ENCODE measurements around the gene NRP1.

DNA sequence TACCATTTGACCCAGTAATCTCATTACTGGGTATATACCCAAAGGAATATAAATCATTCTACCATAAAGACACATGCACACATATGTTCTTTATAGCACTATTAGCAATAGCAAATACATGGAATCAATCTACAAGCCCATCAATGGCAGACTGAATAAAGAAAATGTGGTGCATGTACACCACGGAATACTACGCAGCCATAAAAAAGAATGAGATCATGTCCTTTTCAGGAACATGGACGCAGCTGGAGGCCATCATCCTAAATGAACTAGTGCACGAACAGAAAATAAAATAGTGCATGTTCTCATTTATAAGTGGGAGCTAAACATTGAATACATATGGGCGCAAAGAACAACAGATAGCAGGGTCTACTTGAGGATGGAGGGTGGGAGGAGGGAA is 26.6 kb downstream of the NRP1 start:
- no peak for TF ChIP-seq POLR2AphosphoS5 (IDR thresholded peaks at IDR 0.05; ENCODE audit: low read depth, low read length)
- TF ChIP-seq, protein P1, sequence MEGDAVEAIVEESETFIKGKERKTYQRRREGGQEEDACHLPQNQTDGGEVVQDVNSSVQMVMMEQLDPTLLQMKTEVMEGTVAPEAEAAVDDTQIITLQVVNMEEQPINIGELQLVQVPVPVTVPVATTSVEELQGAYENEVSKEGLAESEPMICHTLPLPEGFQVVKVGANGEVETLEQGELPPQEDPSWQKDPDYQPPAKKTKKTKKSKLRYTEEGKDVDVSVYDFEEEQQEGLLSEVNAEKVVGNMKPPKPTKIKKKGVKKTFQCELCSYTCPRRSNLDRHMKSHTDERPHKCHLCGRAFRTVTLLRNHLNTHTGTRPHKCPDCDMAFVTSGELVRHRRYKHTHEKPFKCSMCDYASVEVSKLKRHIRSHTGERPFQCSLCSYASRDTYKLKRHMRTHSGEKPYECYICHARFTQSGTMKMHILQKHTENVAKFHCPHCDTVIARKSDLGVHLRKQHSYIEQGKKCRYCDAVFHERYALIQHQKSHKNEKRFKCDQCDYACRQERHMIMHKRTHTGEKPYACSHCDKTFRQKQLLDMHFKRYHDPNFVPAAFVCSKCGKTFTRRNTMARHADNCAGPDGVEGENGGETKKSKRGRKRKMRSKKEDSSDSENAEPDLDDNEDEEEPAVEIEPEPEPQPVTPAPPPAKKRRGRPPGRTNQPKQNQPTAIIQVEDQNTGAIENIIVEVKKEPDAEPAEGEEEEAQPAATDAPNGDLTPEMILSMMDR (IDR thresholded peaks at IDR 0.05): no peak
- TF ChIP-seq, protein P2, sequence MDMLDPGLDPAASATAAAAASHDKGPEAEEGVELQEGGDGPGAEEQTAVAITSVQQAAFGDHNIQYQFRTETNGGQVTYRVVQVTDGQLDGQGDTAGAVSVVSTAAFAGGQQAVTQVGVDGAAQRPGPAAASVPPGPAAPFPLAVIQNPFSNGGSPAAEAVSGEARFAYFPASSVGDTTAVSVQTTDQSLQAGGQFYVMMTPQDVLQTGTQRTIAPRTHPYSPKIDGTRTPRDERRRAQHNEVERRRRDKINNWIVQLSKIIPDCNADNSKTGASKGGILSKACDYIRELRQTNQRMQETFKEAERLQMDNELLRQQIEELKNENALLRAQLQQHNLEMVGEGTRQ (IDR thresholded peaks at IDR 0.05; ENCODE audit: borderline replicate concordance, low read depth, low read length): no peak
- no peak for TF ChIP-seq CHD2 (IDR thresholded peaks at IDR 0.05; ENCODE audit: low read length, partially characterized antibody)
- no peak for TF ChIP-seq NRF1 (IDR thresholded peaks at IDR 0.05; ENCODE audit: low read depth, low read length)
- TF ChIP-seq ELF1 (IDR thresholded peaks at IDR 0.05): no peak
- TF ChIP-seq TAF1 (IDR thresholded peaks at IDR 0.05; ENCODE audit: borderline replicate concordance, low read depth, low read length): no peak
- TF ChIP-seq, protein P3, sequence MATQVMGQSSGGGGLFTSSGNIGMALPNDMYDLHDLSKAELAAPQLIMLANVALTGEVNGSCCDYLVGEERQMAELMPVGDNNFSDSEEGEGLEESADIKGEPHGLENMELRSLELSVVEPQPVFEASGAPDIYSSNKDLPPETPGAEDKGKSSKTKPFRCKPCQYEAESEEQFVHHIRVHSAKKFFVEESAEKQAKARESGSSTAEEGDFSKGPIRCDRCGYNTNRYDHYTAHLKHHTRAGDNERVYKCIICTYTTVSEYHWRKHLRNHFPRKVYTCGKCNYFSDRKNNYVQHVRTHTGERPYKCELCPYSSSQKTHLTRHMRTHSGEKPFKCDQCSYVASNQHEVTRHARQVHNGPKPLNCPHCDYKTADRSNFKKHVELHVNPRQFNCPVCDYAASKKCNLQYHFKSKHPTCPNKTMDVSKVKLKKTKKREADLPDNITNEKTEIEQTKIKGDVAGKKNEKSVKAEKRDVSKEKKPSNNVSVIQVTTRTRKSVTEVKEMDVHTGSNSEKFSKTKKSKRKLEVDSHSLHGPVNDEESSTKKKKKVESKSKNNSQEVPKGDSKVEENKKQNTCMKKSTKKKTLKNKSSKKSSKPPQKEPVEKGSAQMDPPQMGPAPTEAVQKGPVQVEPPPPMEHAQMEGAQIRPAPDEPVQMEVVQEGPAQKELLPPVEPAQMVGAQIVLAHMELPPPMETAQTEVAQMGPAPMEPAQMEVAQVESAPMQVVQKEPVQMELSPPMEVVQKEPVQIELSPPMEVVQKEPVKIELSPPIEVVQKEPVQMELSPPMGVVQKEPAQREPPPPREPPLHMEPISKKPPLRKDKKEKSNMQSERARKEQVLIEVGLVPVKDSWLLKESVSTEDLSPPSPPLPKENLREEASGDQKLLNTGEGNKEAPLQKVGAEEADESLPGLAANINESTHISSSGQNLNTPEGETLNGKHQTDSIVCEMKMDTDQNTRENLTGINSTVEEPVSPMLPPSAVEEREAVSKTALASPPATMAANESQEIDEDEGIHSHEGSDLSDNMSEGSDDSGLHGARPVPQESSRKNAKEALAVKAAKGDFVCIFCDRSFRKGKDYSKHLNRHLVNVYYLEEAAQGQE (IDR thresholded peaks at IDR 0.05; ENCODE audit: low read depth, low read length): no peak
- no peak for TF ChIP-seq GABPA (IDR thresholded peaks at IDR 0.05; ENCODE audit: low read depth)
- no peak for TF ChIP-seq YY1 (IDR thresholded peaks at IDR 0.05; ENCODE audit: low read depth)
- TF ChIP-seq, protein P4, sequence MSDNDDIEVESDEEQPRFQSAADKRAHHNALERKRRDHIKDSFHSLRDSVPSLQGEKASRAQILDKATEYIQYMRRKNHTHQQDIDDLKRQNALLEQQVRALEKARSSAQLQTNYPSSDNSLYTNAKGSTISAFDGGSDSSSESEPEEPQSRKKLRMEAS (IDR thresholded peaks at IDR 0.05; ENCODE audit: low read depth): no peak
- no peak for TF ChIP-seq MXI1 (IDR thresholded peaks at IDR 0.05; ENCODE audit: low read depth, low read length)
- no peak for TF ChIP-seq JUND (IDR thresholded peaks at IDR 0.05)
- TF ChIP-seq EZH2phosphoT487 (IDR thresholded peaks at IDR 0.05; ENCODE audit: borderline replicate concordance, low read depth): no peak

Data from SK-N-SH (cell line).